Measurements from ENCODE around the gene TRPC4AP.

Gene TRPC4AP

GRCh38 chr20:35087355-35087754 is 5.3 kb downstream of the TRPC4AP start:
- ATAC-seq, result no peak
- no peak for TF ChIP-seq PPARA (CRISPR knock-in tag; IDR thresholded peaks at IDR 0.05; ENCODE audit: borderline replicate concordance)
- TF ChIP-seq POU6F1 (CRISPR knock-in tag; IDR thresholded peaks at IDR 0.05; ENCODE audit: borderline replicate concordance, low read depth), result no peak
- TF ChIP-seq TCF4 (CRISPR knock-in tag; IDR thresholded peaks at IDR 0.05; ENCODE audit: borderline replicate concordance), result no peak
- TF ChIP-seq RARB (CRISPR knock-in tag; IDR thresholded peaks at IDR 0.05), result no peak
- no peak for TF ChIP-seq BACH2 (CRISPR knock-in tag; IDR thresholded peaks at IDR 0.05; ENCODE audit: borderline replicate concordance)
- TF ChIP-seq CSDC2 (CRISPR knock-in tag; IDR thresholded peaks at IDR 0.05), result no peak
- no peak for TF ChIP-seq TSHZ2 (CRISPR knock-in tag; IDR thresholded peaks at IDR 0.05)
- no peak for TF ChIP-seq ZC3H10 (CRISPR knock-in tag; IDR thresholded peaks at IDR 0.05)
- TF ChIP-seq ESRRG (CRISPR knock-in tag; IDR thresholded peaks at IDR 0.05), result no peak
- no peak for TF ChIP-seq CSRNP3 (CRISPR knock-in tag; IDR thresholded peaks at IDR 0.05)
- no peak for TF ChIP-seq ZFP30 (CRISPR knock-in tag; IDR thresholded peaks at IDR 0.05)
- no peak for TF ChIP-seq GLIS3 (CRISPR knock-in tag; IDR thresholded peaks at IDR 0.05)
- no peak for TF ChIP-seq TOX (CRISPR knock-in tag; IDR thresholded peaks at IDR 0.05; ENCODE audit: borderline replicate concordance)
- TF ChIP-seq ZNF70 (CRISPR knock-in tag; IDR thresholded peaks at IDR 0.05), result no peak
- no peak for TF ChIP-seq SNAI2 (CRISPR knock-in tag; IDR thresholded peaks at IDR 0.05)

GRCh38 chr20:35085477-35086225 is 7.0 kb downstream of the TRPC4AP start:
- no peak for TF ChIP-seq ISL1 (CRISPR knock-in tag; IDR thresholded peaks at IDR 0.05)
- no peak for TF ChIP-seq SNAI2 (CRISPR knock-in tag; IDR thresholded peaks at IDR 0.05)
- no peak for TF ChIP-seq CREB5 (CRISPR knock-in tag; IDR thresholded peaks at IDR 0.05; ENCODE audit: low read depth)
- TF ChIP-seq ESRRG (CRISPR knock-in tag; IDR thresholded peaks at IDR 0.05), result no peak
- no peak for TF ChIP-seq RARB (CRISPR knock-in tag; IDR thresholded peaks at IDR 0.05)
- TF ChIP-seq POU6F1 (CRISPR knock-in tag; IDR thresholded peaks at IDR 0.05; ENCODE audit: borderline replicate concordance, low read depth), result no peak
- TF ChIP-seq ZFP30 (CRISPR knock-in tag; IDR thresholded peaks at IDR 0.05), result no peak
- TF ChIP-seq CSDC2 (CRISPR knock-in tag; IDR thresholded peaks at IDR 0.05), result no peak
- TF ChIP-seq TSHZ2 (CRISPR knock-in tag; IDR thresholded peaks at IDR 0.05), result no peak
- TF ChIP-seq ZNF565 (CRISPR knock-in tag; conservative IDR thresholded peaks at IDR 0.05; ENCODE audit: low read depth), result no peak
- TF ChIP-seq ZC3H10 (CRISPR knock-in tag; IDR thresholded peaks at IDR 0.05), result no peak
- TF ChIP-seq GLIS3 (CRISPR knock-in tag; IDR thresholded peaks at IDR 0.05), result no peak
- no peak for TF ChIP-seq ZFP3 (CRISPR knock-in tag; IDR thresholded peaks at IDR 0.05)
- no peak for ATAC-seq
